Measurements from ENCODE around the gene AKR7A3.
A peak's percentile ranks its signal among the peaks of the same experiment; 100 is the strongest.
"Not testable (repeated sequence)": the region's sequence is repeated elsewhere in the genome, so short reads cannot be mapped to it uniquely, and the experiment has no call there.

The AKR7A3 gene

GRCh38 chr1:19288324-19289241 is at the start of gene AKR7A3:
TSS of gene AKR7A3 (minus strand) at chr1:19288770. CDS start at chr1:19288709, 61 bp downstream.
- DNase-seq (ENCODE audit: low read depth in 2 of 2), result not testable (repeated sequence)

- DNase-seq (ENCODE audit: low read depth in 2 of 2), result peak; percentile 8 to 15
These were observed 49.8 kb upstream of the AKR7A3 start for GRCh38 chr1:19338323-19338762.

- DNase-seq (ENCODE audit: low read depth in 2 of 2), result no peak
These were observed 48.7 kb upstream of the AKR7A3 start for GRCh38 chr1:19337289-19337688.

- DNase-seq (ENCODE audit: low read depth in 2 of 2), result no peak
These were observed 48.0 kb upstream of the AKR7A3 start for GRCh38 chr1:19336543-19336942.

GRCh38 chr1:19333587-19334354 is 45.2 kb upstream of the AKR7A3 start:
- no peak for DNase-seq (ENCODE audit: low read depth in 2 of 2)

- DNase-seq (ENCODE audit: low read depth in 2 of 2), result no peak
These were observed 44.3 kb upstream of the AKR7A3 start for GRCh38 chr1:19332832-19333231.

- no peak for DNase-seq (ENCODE audit: low read depth in 2 of 2)
These were observed 42.8 kb upstream of the AKR7A3 start for GRCh38 chr1:19331262-19331878.

GRCh38 chr1:19330449-19331135 is 42.0 kb upstream of the AKR7A3 start:
- DNase-seq (ENCODE audit: low read depth in 2 of 2), result no peak

- no peak for DNase-seq (ENCODE audit: low read depth in 2 of 2)
These were observed 41.0 kb upstream of the AKR7A3 start for GRCh38 chr1:19329611-19330010.

GRCh38 chr1:19329188-19329587 is 40.6 kb upstream of the AKR7A3 start:
- DNase-seq (ENCODE audit: low read depth in 2 of 2), result no peak

- DNase-seq (ENCODE audit: low read depth in 2 of 2), result no peak
These were observed 39.9 kb upstream of the AKR7A3 start for GRCh38 chr1:19328486-19328885.

- DNase-seq (ENCODE audit: low read depth in 2 of 2), result no peak
These were observed 39.2 kb upstream of the AKR7A3 start for GRCh38 chr1:19327736-19328135.

- no peak for DNase-seq (ENCODE audit: low read depth in 2 of 2)
These were observed 38.7 kb upstream of the AKR7A3 start for GRCh38 chr1:19327301-19327700.

- DNase-seq (ENCODE audit: low read depth in 2 of 2), result no peak
These were observed 38.1 kb upstream of the AKR7A3 start for GRCh38 chr1:19326748-19327065.

- DNase-seq (ENCODE audit: low read depth in 2 of 2), result no peak
These were observed 37.6 kb upstream of the AKR7A3 start for GRCh38 chr1:19325958-19326747.

- DNase-seq (ENCODE audit: low read depth in 2 of 2), result no peak
These were observed 36.9 kb upstream of the AKR7A3 start for GRCh38 chr1:19325368-19325957.

GRCh38 chr1:19324665-19324990 is 36.1 kb upstream of the AKR7A3 start:
- DNase-seq (ENCODE audit: low read depth in 2 of 2), result no peak

GRCh38 chr1:19323987-19324664 is 35.6 kb upstream of the AKR7A3 start:
- no peak for DNase-seq (ENCODE audit: low read depth in 2 of 2)

- no peak for DNase-seq (ENCODE audit: low read depth in 2 of 2)
These were observed 33.9 kb upstream of the AKR7A3 start for GRCh38 chr1:19322481-19322880.

- no peak for DNase-seq (ENCODE audit: low read depth in 2 of 2)
These were observed 32.5 kb upstream of the AKR7A3 start for GRCh38 chr1:19321071-19321470.

Measured in fibroblast of skin of left quadriceps (primary cell).